ENCODE results near the gene PLPPR5.

The PLPPR5 gene

GRCh38 chr1:98962156-98962555 lies 42.5 kb downstream of the PLPPR5 start:
- peak; percentile 24 for DNase-seq (ENCODE audit: low read depth)
- no peak overlapping the region for H3K4me3 ChIP-seq (replicated peaks; ENCODE audit: low read depth, low read length)
- TF ChIP-seq CTCF (IDR thresholded peaks at IDR 0.05; ENCODE audit: low read length, missing control alignments): no peak

DNA sequence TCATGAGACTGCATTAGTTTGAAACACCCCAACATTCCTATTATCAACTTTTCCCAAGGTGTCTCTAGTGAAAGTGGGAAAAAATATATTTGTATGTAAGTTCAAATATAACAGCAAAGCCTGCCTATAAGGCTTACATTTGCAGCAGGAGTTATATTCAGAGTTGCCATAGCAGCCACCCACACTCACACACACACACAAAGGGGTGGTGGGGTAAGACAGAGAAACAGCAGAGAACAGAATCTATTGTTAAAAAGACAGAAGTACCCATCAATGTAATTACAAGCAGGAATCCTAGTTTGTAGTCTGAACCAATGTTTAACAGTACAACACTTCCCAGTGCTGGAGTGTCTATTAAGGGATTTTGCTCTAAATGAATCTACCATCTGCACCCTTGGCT lies 55.0 kb downstream of the PLPPR5 start:
- no peak for TF ChIP-seq CTCF (IDR thresholded peaks at IDR 0.05; ENCODE audit: low read length, missing control alignments)
- DNase-seq (ENCODE audit: low read depth): peak; percentile 6
- H3K4me3 ChIP-seq (replicated peaks; ENCODE audit: low read depth, low read length): no peak overlapping the region

DNA sequence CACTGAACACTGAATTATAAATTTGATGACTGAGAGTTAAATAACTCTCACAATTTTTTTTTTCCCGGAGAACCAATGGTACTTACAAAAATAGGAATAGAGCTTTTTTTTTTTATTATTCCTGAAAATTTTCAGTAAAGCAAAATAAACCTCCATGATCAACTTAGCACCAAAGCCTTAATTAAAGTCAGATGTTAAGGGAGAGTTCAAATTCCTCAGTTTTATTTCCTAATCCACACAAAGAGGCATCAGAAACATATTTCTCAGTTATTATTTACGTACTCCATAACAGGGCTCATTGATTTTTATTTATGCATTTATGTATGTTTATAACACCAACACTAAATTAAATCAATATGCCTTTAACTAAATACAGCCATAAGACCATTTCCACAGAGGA lies 55.5 kb downstream of the PLPPR5 start:
- no peak for TF ChIP-seq CTCF (IDR thresholded peaks at IDR 0.05; ENCODE audit: low read length, missing control alignments)
- H3K4me3 ChIP-seq (replicated peaks; ENCODE audit: low read depth, low read length): no peak overlapping the region
- DNase-seq (ENCODE audit: low read depth): no peak

GRCh38 chr1:98947071-98947470 lies 57.6 kb downstream of the PLPPR5 start:
- no peak for DNase-seq (ENCODE audit: low read depth)
- H3K4me3 ChIP-seq (replicated peaks; ENCODE audit: low read depth, low read length): no peak overlapping the region
- TF ChIP-seq CTCF (IDR thresholded peaks at IDR 0.05; ENCODE audit: low read length, missing control alignments): no peak

GRCh38 chr1:98940722-98941079 lies 64.0 kb downstream of the PLPPR5 start:
- H3K4me3 ChIP-seq (replicated peaks; ENCODE audit: low read depth, low read length): no peak overlapping the region
- peak; percentile 45 for DNase-seq (ENCODE audit: low read depth)
- TF ChIP-seq CTCF (IDR thresholded peaks at IDR 0.05; ENCODE audit: low read length, missing control alignments): no peak

DNA sequence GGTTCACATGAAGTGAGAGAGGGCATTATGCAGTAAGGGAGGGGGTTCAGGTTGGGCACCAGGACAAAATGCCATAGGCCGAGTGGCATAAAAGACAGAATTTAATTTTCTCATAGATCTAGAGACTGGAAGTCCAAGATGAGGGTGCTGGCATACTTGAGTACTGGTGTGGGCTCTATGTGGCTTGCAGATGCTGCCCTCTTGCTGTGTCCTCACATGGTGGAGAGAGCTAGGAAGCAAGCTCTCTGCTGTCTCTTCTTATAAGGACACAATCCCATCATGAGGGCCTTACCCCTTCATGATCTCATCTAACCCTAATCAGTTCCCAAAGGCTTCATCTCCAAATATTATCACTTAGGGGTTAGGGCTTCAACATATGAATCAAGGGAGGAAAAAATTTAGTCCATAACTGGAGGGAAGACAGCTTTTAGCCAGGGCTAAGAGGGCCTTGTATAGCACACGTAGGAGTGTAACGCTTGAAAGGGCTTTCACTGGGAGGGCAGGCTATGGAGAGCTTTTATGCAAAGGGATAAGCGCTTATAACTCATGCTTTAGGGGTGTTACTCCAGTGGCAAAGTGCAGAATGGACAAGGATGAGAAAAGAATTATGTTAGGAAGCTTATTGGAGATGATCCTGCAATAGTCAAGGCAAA lies 64.5 kb downstream of the PLPPR5 start:
- no peak for DNase-seq (ENCODE audit: low read depth)
- H3K4me3 ChIP-seq (replicated peaks; ENCODE audit: low read depth, low read length): no peak overlapping the region
- TF ChIP-seq CTCF (IDR thresholded peaks at IDR 0.05; ENCODE audit: low read length, missing control alignments): no peak

GRCh38 chr1:98939471-98939870 lies 65.2 kb downstream of the PLPPR5 start:
- no peak for DNase-seq (ENCODE audit: low read depth)
- no peak for TF ChIP-seq CTCF (IDR thresholded peaks at IDR 0.05; ENCODE audit: low read length, missing control alignments)

More at GRCh38 chr1:98939471-98939870, 65.2 kb downstream of the PLPPR5 start:
- H3K4me3 ChIP-seq (replicated peaks; ENCODE audit: low read depth, low read length): no peak overlapping the region
